ENCODE measurements around the gene LAMP2. TPM values are rescaled to one million over a fixed set of nuclear protein-coding genes. Genes with fewer than 3 reads are reported as not detected.

The LAMP2 gene
- total and polyA plus RNA-seq, 2 donors from 2014 or later: 91.2 to 145 TPM

GRCh38 chrX:120464411-120464810, 4.7 kb downstream of the LAMP2 start:
- intact Hi-C loops (cut with DNase I): no loop called here
- FAIRE-seq (no peak), DNase-seq (no peak)
- Histone ChIP-seq H3K27ac (ENCODE audit: low read depth in 2 of 2, low read length in 2 of 2) (no peak overlapping the region), H3K9me3 (ENCODE audit: control insufficient read depth in 2 of 3, insufficient read depth in 1 of 3, low read length in 3 of 3) (no peaks in the 10 kb centered on the region), H3K9ac (ENCODE audit: low read length in 3 of 3) (no peak overlapping the region), H3K36me3 (ENCODE audit: control insufficient read depth in 2 of 3, insufficient read depth in 3 of 3, low read length in 3 of 3) (no peaks in the 10 kb centered on the region), H3K4me3 (ENCODE audit: low read length in 3 of 3) (no peak overlapping the region), H3K27me3 (ENCODE audit: control insufficient read depth, insufficient read depth, low read length) (no peaks in the 10 kb centered on the region), H3K4me1 (ENCODE audit: control insufficient read depth in 2 of 3, insufficient read depth in 2 of 3, low read depth in 1 of 3, low read length in 3 of 3) (peaks cover 0 to 3% (median 0%) of the 10 kb centered on the region in 3 donors)
- no peak for TF ChIP-seq CTCF (IDR thresholded peaks at IDR 0.05; ENCODE audit: borderline replicate concordance, extremely low read depth, insufficient read depth)

- Histone ChIP-seq H3K9me3 (ENCODE audit: control insufficient read depth in 2 of 3, insufficient read depth in 1 of 3, low read length in 3 of 3) (no peaks in the 10 kb centered on the region), H3K4me1 (ENCODE audit: control insufficient read depth in 2 of 3, insufficient read depth in 2 of 3, low read depth in 1 of 3, low read length in 3 of 3) (peaks cover 0 to 3% (median 0%) of the 10 kb centered on the region in 3 donors), H3K9ac (ENCODE audit: low read length in 3 of 3) (no peak overlapping the region), H3K4me3 (ENCODE audit: low read length in 3 of 3) (no peak overlapping the region), H3K27ac (ENCODE audit: low read depth in 2 of 2, low read length in 2 of 2) (no peak overlapping the region), H3K27me3 (ENCODE audit: control insufficient read depth, insufficient read depth, low read length) (no peaks in the 10 kb centered on the region), H3K36me3 (ENCODE audit: control insufficient read depth in 2 of 3, insufficient read depth in 3 of 3, low read length in 3 of 3) (no peaks in the 10 kb centered on the region)
- intact Hi-C loops (cut with DNase I): no loop called here
- DNase-seq (peak in 1 of 5 donors; percentile 11), FAIRE-seq (no peak)
- TF ChIP-seq CTCF (IDR thresholded peaks at IDR 0.05; ENCODE audit: borderline replicate concordance, extremely low read depth, insufficient read depth): no peak
These were observed 5.9 kb downstream of the LAMP2 start for GRCh38 chrX:120463241-120463640.

DNA sequence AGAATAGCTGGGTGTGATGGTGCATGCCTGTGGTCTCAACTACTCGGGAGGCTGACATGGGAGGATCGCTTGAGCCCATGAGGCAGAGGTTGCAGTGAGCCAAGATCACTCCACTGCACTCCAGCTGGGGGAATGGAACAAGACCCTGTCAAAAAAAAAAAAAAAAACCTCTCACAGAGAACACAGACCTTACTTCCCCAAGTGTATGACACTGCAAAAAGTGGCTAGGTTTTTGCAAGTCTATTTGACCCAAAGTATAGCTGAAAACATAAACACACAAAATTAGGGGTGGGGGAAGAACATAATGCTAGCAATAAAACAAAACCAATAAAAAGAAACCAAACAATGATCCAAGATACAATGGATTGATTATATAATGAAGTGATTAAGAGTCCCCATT, 6.7 kb downstream of the LAMP2 start:
- no peak for TF ChIP-seq CTCF (IDR thresholded peaks at IDR 0.05; ENCODE audit: borderline replicate concordance, extremely low read depth, insufficient read depth)
- no peaks in the 10 kb centered on the region for H3K36me3 ChIP-seq (ENCODE audit: control insufficient read depth in 2 of 3, insufficient read depth in 3 of 3, low read length in 3 of 3)
- DNase-seq (no peak), FAIRE-seq (no peak)
- intact Hi-C loops (cut with DNase I): no loop called here
- no peak overlapping the region for H3K9ac ChIP-seq (ENCODE audit: low read length in 3 of 3)
- H3K4me1 ChIP-seq (ENCODE audit: control insufficient read depth in 2 of 3, insufficient read depth in 2 of 3, low read depth in 1 of 3, low read length in 3 of 3): peaks cover 0 to 3% (median 0%) of the 10 kb centered on the region in 3 donors
- no peaks in the 10 kb centered on the region for H3K9me3 ChIP-seq (ENCODE audit: control insufficient read depth in 2 of 3, insufficient read depth in 1 of 3, low read length in 3 of 3)
- H3K27ac ChIP-seq (ENCODE audit: low read depth in 2 of 2, low read length in 2 of 2): no peak overlapping the region
- no peaks in the 10 kb centered on the region for H3K27me3 ChIP-seq (ENCODE audit: control insufficient read depth, insufficient read depth, low read length)
- H3K4me3 ChIP-seq (ENCODE audit: low read length in 3 of 3): no peak overlapping the region

DNA sequence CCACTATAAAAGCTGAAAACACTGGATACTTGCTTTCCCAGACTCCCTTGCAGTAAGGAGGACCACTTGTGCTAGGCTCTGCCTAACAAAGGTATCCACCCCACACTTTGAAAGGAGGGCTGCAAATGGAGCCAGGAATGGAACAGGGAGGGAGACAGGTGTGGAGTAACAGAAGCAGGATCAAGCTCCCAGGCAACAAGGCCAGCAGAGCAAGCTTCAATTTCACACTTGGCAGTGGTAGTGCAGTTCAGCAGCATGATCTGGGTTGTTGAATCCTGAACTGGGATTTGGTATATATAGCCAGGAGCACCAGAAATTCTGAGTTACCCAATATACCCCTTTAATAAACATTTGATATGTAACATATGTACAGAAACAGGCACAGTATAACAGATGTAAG, 9.8 kb downstream of the LAMP2 start:
- H3K4me1 ChIP-seq (ENCODE audit: control insufficient read depth in 2 of 3, insufficient read depth in 2 of 3, low read depth in 1 of 3, low read length in 3 of 3): no peaks in the 10 kb centered on the region
- peaks cover 0 to 8% (median 0%) of the 10 kb centered on the region in 3 donors for H3K36me3 ChIP-seq (ENCODE audit: control insufficient read depth in 2 of 3, insufficient read depth in 3 of 3, low read length in 3 of 3)
- intact Hi-C loops (cut with DNase I): no loop called here
- no peak for FAIRE-seq
- no peak for DNase-seq
- no peak overlapping the region for H3K27ac ChIP-seq (ENCODE audit: low read depth in 2 of 2, low read length in 2 of 2)
- no peak overlapping the region for H3K4me3 ChIP-seq (ENCODE audit: low read length in 3 of 3)
- no peaks in the 10 kb centered on the region for H3K27me3 ChIP-seq (ENCODE audit: control insufficient read depth, insufficient read depth, low read length)
- no peak for TF ChIP-seq CTCF (IDR thresholded peaks at IDR 0.05; ENCODE audit: borderline replicate concordance, extremely low read depth, insufficient read depth)
- H3K9me3 ChIP-seq (ENCODE audit: control insufficient read depth in 2 of 3, insufficient read depth in 1 of 3, low read length in 3 of 3): no peaks in the 10 kb centered on the region
- no peak overlapping the region for H3K9ac ChIP-seq (ENCODE audit: low read length in 3 of 3)

All from kidney (tissue), 14 donors.